DOHH2 (cell line): ENCODE results near the gene SLC4A2.

Source experiments
- H3F3A ChIP-seq: fragments of 200-600 bp; sonication (generic), shearing (Covaris generic); 2 replicates; pipeline ENCODE4 v1.6.0; 2016; ENCODE audit warnings: antibody characterized with exemption, mild to moderate bottlenecking; ENCODE audit not compliant: control insufficient read depth, insufficient read depth
- H3K27ac ChIP-seq: fragments of 200-600 bp; sonication (generic); 2 replicates; pipeline ENCODE4 v1.5.1; 2014; ENCODE audit warnings: low read depth, mild to moderate bottlenecking, low read length, moderate library complexity
- H3K27me3 ChIP-seq: fragments of 200-600 bp; sonication (generic); 2 replicates; pipeline ENCODE4 v1.6.1; 2014; ENCODE audit warnings: mild to moderate bottlenecking, low read length, mixed read lengths; ENCODE audit not compliant: control insufficient read depth
- H3K36me3 ChIP-seq: fragments of 200-600 bp; sonication (generic); 2 replicates; pipeline ENCODE4 v1.6.1; 2014; ENCODE audit warnings: mild to moderate bottlenecking, low read length, moderate library complexity, mixed read lengths; ENCODE audit not compliant: control insufficient read depth
- H3K4me1 ChIP-seq: fragments of 200-600 bp; sonication (generic); 2 replicates; pipeline ENCODE4 v1.6.1; 2014; ENCODE audit warnings: mild to moderate bottlenecking, low read length, mixed read lengths; ENCODE audit not compliant: control insufficient read depth
- H3K4me2 ChIP-seq: fragments of 200-600 bp; sonication (generic); 2 replicates; pipeline ENCODE4 v1.6.0; 2014; ENCODE audit warnings: mild to moderate bottlenecking, low read length, moderate library complexity
- H3K4me3 ChIP-seq: fragments of 200-600 bp; sonication (generic); 2 replicates; pipeline ENCODE4 v1.5.1; 2014; ENCODE audit warnings: mild to moderate bottlenecking, low read length, mixed read lengths
- H3K79me2 ChIP-seq: fragments of 200-600 bp; sonication (generic); 2 replicates; pipeline ENCODE4 v1.6.1; 2014; ENCODE audit warnings: mild to moderate bottlenecking, low read length, mixed read lengths; ENCODE audit not compliant: control insufficient read depth
- H3K9me2 ChIP-seq: fragments of 200-600 bp; sonication (generic); replicated peaks from 2 replicates; pipeline ENCODE4 v1.6.1; 2014; ENCODE audit warnings: mild to moderate bottlenecking, low read length, mixed read lengths; ENCODE audit not compliant: control insufficient read depth
- H3K9me3 ChIP-seq: fragments of 200-600 bp; sonication (generic); 2 replicates; pipeline ENCODE4 v1.6.1; 2014; ENCODE audit warnings: antibody characterized with exemption, low read length, mixed read lengths; ENCODE audit not compliant: control insufficient read depth, insufficient read depth
- H4K20me1 ChIP-seq: fragments of 200-600 bp; sonication (generic); 2 replicates; pipeline ENCODE4 v1.6.0; 2014; ENCODE audit warnings: low read depth, mild to moderate bottlenecking, antibody characterized with exemption, low read length, moderate library complexity; ENCODE audit not compliant: control insufficient read depth, insufficient read depth
- CTCF ChIP-seq: fragments of 200-600 bp; sonication (generic); IDR thresholded peaks from one replicate; pipeline ENCODE4 v1.5.1; 2014; ENCODE audit warnings: antibody characterized with exemption, mild to moderate bottlenecking, low read depth, low read length; ENCODE audit not compliant: poor library complexity, severe bottlenecking
- EZH2phosphoT487 ChIP-seq: fragments of 200-600 bp; sonication (generic); IDR thresholded peaks from 2 replicates; pipeline ENCODE4 v1.6.1; 2017; ENCODE audit warnings: borderline replicate concordance, mild to moderate bottlenecking, antibody characterized with exemption, low read length, moderate library complexity, mixed read lengths

SLC4A2 gene

GRCh38 chr7:151015967-151016366 lies 43.4 kb upstream of the SLC4A2 start:
- Histone ChIP-seq H3K27me3 (peaks cover 17% of the 10 kb centered on the region), H3F3A (peaks cover 6% of the 10 kb centered on the region; the same call in 1 of the 2 replicates), H3K9me3 (no peaks in the 10 kb centered on the region), H3K79me2 (no peaks in the 10 kb centered on the region), H3K36me3 (no peaks in the 10 kb centered on the region), H3K9me2 (no peaks in the 10 kb centered on the region), H3K4me1 (peaks cover 43% of the 10 kb centered on the region), H4K20me1 (no peaks in the 10 kb centered on the region), H3K4me3 (no peak overlapping the region), H3K4me2 (no peak overlapping the region), H3K27ac (no peak overlapping the region)
- no peak for TF ChIP-seq EZH2phosphoT487
- no peak for TF ChIP-seq CTCF

- no peak for TF ChIP-seq EZH2phosphoT487
These were observed 42.9 kb upstream of the SLC4A2 start for GRCh38 chr7:151016505-151016904.

GRCh38 chr7:151016942-151017341 lies 42.4 kb upstream of the SLC4A2 start:
- Histone ChIP-seq H3K36me3 (no peaks in the 10 kb centered on the region), H3K9me3 (no peaks in the 10 kb centered on the region), H3K27ac (no peak overlapping the region), H3K4me3 (peak overlapping the region; percentile 77), H4K20me1 (no peaks in the 10 kb centered on the region), H3K79me2 (no peaks in the 10 kb centered on the region), H3K27me3 (peaks cover 21% of the 10 kb centered on the region), H3K9me2 (no peaks in the 10 kb centered on the region), H3K4me2 (peak overlapping the region; percentile 90), H3K4me1 (peaks cover 43% of the 10 kb centered on the region), H3F3A (peaks cover 3% of the 10 kb centered on the region; the same call in 1 of the 2 replicates)
- no peak for TF ChIP-seq EZH2phosphoT487
- TF ChIP-seq CTCF = peak; percentile 39

More at GRCh38 chr7:151016505-151016904, 42.9 kb upstream of the SLC4A2 start:
- Histone ChIP-seq H3K9me3 (no peaks in the 10 kb centered on the region), H3K4me2 (no peak overlapping the region), H3K27ac (no peak overlapping the region), H3K79me2 (no peaks in the 10 kb centered on the region), H3K9me2 (no peaks in the 10 kb centered on the region), H3K27me3 (peaks cover 19% of the 10 kb centered on the region), H3K4me1 (peaks cover 43% of the 10 kb centered on the region), H3F3A (peaks cover 6% of the 10 kb centered on the region; the same call in 1 of the 2 replicates), H4K20me1 (no peaks in the 10 kb centered on the region), H3K36me3 (no peaks in the 10 kb centered on the region), H3K4me3 (no peak overlapping the region)

GRCh38 chr7:151017370-151017952 lies 41.9 kb upstream of the SLC4A2 start:
- TF ChIP-seq CTCF = no peak
- TF ChIP-seq EZH2phosphoT487 = no peak
- no peaks in the 10 kb centered on the region for H3K36me3 ChIP-seq
- H3K4me2 ChIP-seq = peak overlapping the region; percentile 90
- H3K79me2 ChIP-seq = no peaks in the 10 kb centered on the region
- peaks cover 43% of the 10 kb centered on the region for H3K4me1 ChIP-seq
- no peaks in the 10 kb centered on the region for H3K9me3 ChIP-seq
- no peaks in the 10 kb centered on the region for H3K9me2 ChIP-seq
- peaks cover 23% of the 10 kb centered on the region for H3K27me3 ChIP-seq
- H3F3A ChIP-seq = no peaks in the 10 kb centered on the region
- H3K27ac ChIP-seq = no peak overlapping the region
- no peaks in the 10 kb centered on the region for H4K20me1 ChIP-seq
- peak overlapping the region; percentile 77 for H3K4me3 ChIP-seq
